ENCODE results near the gene UBXN11.

Gene UBXN11

GRCh38 chr1:26353976-26354820, 47.8 kb upstream of the UBXN11 start, which contains the start of gene CRYBG2:
CRYBG2 (minus strand) TSS chr1:26354130; CDS start chr1:26346657, 7,473 bp downstream.
- Histone ChIP-seq H2BK120ac (ENCODE audit: low read depth, low read length) (no peak within 1 kb of the TSS), H2AFZ (ENCODE audit: low read depth, low read length) (no peak within 1 kb of the TSS), H3K4me2 (ENCODE audit: low read length, poor library complexity, severe bottlenecking) (no peak within 1 kb of the TSS), H2BK5ac (ENCODE audit: low read depth, low read length, poor library complexity, severe bottlenecking) (no peak within 1 kb of the TSS), H3K27me3 (ENCODE audit: control insufficient read depth in 1 of 2, insufficient read depth in 1 of 2, low read length in 2 of 2) (peaks cover 37 to 52% of the 10 kb centered on the region in 2 experiments), H3K79me1 (replicated peaks; ENCODE audit: low read length, poor library complexity, severe bottlenecking) (no peaks in the 10 kb centered on the region), H3K27ac (ENCODE audit: low read length, poor library complexity, severe bottlenecking) (no peak within 1 kb of the TSS), H3K4me1 (ENCODE audit: control insufficient read depth, insufficient read depth, low read depth, low read length) (peaks cover 18% of the 10 kb centered on the region), H3K4me3 (ENCODE audit: insufficient read depth in 1 of 2, low read depth in 1 of 2, low read length in 2 of 2) (no peak within 1 kb of the TSS), H3K23ac (ENCODE audit: low read length in 2 of 2) (no peak within 1 kb of the TSS), H3K9ac (ENCODE audit: low read length) (no peak within 1 kb of the TSS), H3K36me3 (ENCODE audit: control insufficient read depth in 1 of 2, insufficient read depth in 2 of 2, low read depth in 1 of 2, low read length in 2 of 2) (no peaks in the 10 kb centered on the region), H3K14ac (ENCODE audit: low read length in 2 of 2) (no peak within 1 kb of the TSS), H3K4ac (ENCODE audit: low read depth in 1 of 2, low read length in 2 of 2) (no peak within 1 kb of the TSS), H4K91ac (ENCODE audit: low read length) (no peak within 1 kb of the TSS), H3K9me3 (ENCODE audit: control insufficient read depth, low read length) (no peaks in the 10 kb centered on the region), H3K18ac (ENCODE audit: low read depth in 1 of 2, low read length in 2 of 2) (no peak within 1 kb of the TSS), H4K8ac (ENCODE audit: low read length) (no peak within 1 kb of the TSS), H2BK12ac (ENCODE audit: low read length in 2 of 2) (no peak within 1 kb of the TSS), H2BK15ac (ENCODE audit: low read depth, poor library complexity, severe bottlenecking) (no peak within 1 kb of the TSS), H2AK5ac (ENCODE audit: low read length, severe bottlenecking) (no peak within 1 kb of the TSS)
- DNase-seq: no peak
- WGBS: 85% methylated on average over 21 of the region's 21 CpGs

GRCh38 chr1:26353210-26353859, 46.9 kb upstream of the UBXN11 start:
- Histone ChIP-seq H3K4me3 (ENCODE audit: insufficient read depth in 1 of 2, low read depth in 1 of 2, low read length in 2 of 2) (no peak overlapping the region), H3K4me2 (ENCODE audit: low read length, poor library complexity, severe bottlenecking) (no peak overlapping the region), H4K8ac (ENCODE audit: low read length) (no peak overlapping the region), H3K27me3 (ENCODE audit: control insufficient read depth in 1 of 2, insufficient read depth in 1 of 2, low read length in 2 of 2) (peaks cover 29 to 43% of the 10 kb centered on the region in 2 experiments), H3K18ac (ENCODE audit: low read depth in 1 of 2, low read length in 2 of 2) (no peak overlapping the region), H2BK120ac (ENCODE audit: low read depth, low read length) (no peak overlapping the region), H2BK12ac (ENCODE audit: low read length in 2 of 2) (no peak overlapping the region), H2AK5ac (ENCODE audit: low read length, severe bottlenecking) (no peak overlapping the region), H3K9ac (ENCODE audit: low read length) (no peak overlapping the region), H4K91ac (ENCODE audit: low read length) (no peak overlapping the region), H3K14ac (ENCODE audit: low read length in 2 of 2) (no peak overlapping the region), H3K4ac (ENCODE audit: low read depth in 1 of 2, low read length in 2 of 2) (no peak overlapping the region), H3K23ac (ENCODE audit: low read length in 2 of 2) (no peak overlapping the region), H3K79me1 (replicated peaks; ENCODE audit: low read length, poor library complexity, severe bottlenecking) (no peaks in the 10 kb centered on the region), H3K4me1 (ENCODE audit: control insufficient read depth, insufficient read depth, low read depth, low read length) (peaks cover 18% of the 10 kb centered on the region), H2AFZ (ENCODE audit: low read depth, low read length) (no peak overlapping the region), H2BK5ac (ENCODE audit: low read depth, low read length, poor library complexity, severe bottlenecking) (no peak overlapping the region), H2BK15ac (ENCODE audit: low read depth, poor library complexity, severe bottlenecking) (no peak overlapping the region), H3K27ac (ENCODE audit: low read length, poor library complexity, severe bottlenecking) (no peak overlapping the region), H3K9me3 (ENCODE audit: control insufficient read depth, low read length) (no peaks in the 10 kb centered on the region), H3K36me3 (ENCODE audit: control insufficient read depth in 1 of 2, insufficient read depth in 2 of 2, low read depth in 1 of 2, low read length in 2 of 2) (no peaks in the 10 kb centered on the region)
- no peak for DNase-seq
- WGBS: 87% methylated on average over 3 of the region's 4 CpGs

GRCh38 chr1:26352338-26352679, 45.9 kb upstream of the UBXN11 start:
- Histone ChIP-seq H2BK12ac (ENCODE audit: low read length in 2 of 2) (no peak overlapping the region), H2BK5ac (ENCODE audit: low read depth, low read length, poor library complexity, severe bottlenecking) (no peak overlapping the region), H3K23ac (ENCODE audit: low read length in 2 of 2) (no peak overlapping the region), H3K9ac (ENCODE audit: low read length) (no peak overlapping the region), H3K27me3 (ENCODE audit: control insufficient read depth in 1 of 2, insufficient read depth in 1 of 2, low read length in 2 of 2) (peaks cover 24 to 33% of the 10 kb centered on the region in 2 experiments), H2AK5ac (ENCODE audit: low read length, severe bottlenecking) (no peak overlapping the region), H4K8ac (ENCODE audit: low read length) (no peak overlapping the region), H3K4me2 (ENCODE audit: low read length, poor library complexity, severe bottlenecking) (no peak overlapping the region), H2AFZ (ENCODE audit: low read depth, low read length) (no peak overlapping the region), H3K9me3 (ENCODE audit: control insufficient read depth, low read length) (no peaks in the 10 kb centered on the region), H2BK15ac (ENCODE audit: low read depth, poor library complexity, severe bottlenecking) (no peak overlapping the region), H4K91ac (ENCODE audit: low read length) (no peak overlapping the region), H3K36me3 (ENCODE audit: control insufficient read depth in 1 of 2, insufficient read depth in 2 of 2, low read depth in 1 of 2, low read length in 2 of 2) (no peaks in the 10 kb centered on the region), H3K14ac (ENCODE audit: low read length in 2 of 2) (no peak overlapping the region), H3K27ac (ENCODE audit: low read length, poor library complexity, severe bottlenecking) (no peak overlapping the region), H2BK120ac (ENCODE audit: low read depth, low read length) (no peak overlapping the region), H3K4me3 (ENCODE audit: insufficient read depth in 1 of 2, low read depth in 1 of 2, low read length in 2 of 2) (no peak overlapping the region), H3K18ac (ENCODE audit: low read depth in 1 of 2, low read length in 2 of 2) (no peak overlapping the region), H3K79me1 (replicated peaks; ENCODE audit: low read length, poor library complexity, severe bottlenecking) (no peaks in the 10 kb centered on the region), H3K4me1 (ENCODE audit: control insufficient read depth, insufficient read depth, low read depth, low read length) (peaks cover 18% of the 10 kb centered on the region), H3K4ac (ENCODE audit: low read depth in 1 of 2, low read length in 2 of 2) (no peak overlapping the region)
- no peak for DNase-seq
- 78% methylated on average over 5 of the region's 5 CpGs for WGBS

GRCh38 chr1:26351590-26352337, 45.3 kb upstream of the UBXN11 start:
- Histone ChIP-seq H3K9ac (ENCODE audit: low read length) (no peak overlapping the region), H3K27me3 (ENCODE audit: control insufficient read depth in 1 of 2, insufficient read depth in 1 of 2, low read length in 2 of 2) (peaks cover 22 to 27% of the 10 kb centered on the region in 2 experiments), H3K4ac (ENCODE audit: low read depth in 1 of 2, low read length in 2 of 2) (no peak overlapping the region)

More at GRCh38 chr1:26351590-26352337, 45.3 kb upstream of the UBXN11 start:
- Histone ChIP-seq H2BK12ac (ENCODE audit: low read length in 2 of 2) (no peak overlapping the region), H3K23ac (ENCODE audit: low read length in 2 of 2) (no peak overlapping the region), H3K14ac (ENCODE audit: low read length in 2 of 2) (peak overlapping the region in 1 of 2 experiments; percentile 44), H3K4me3 (ENCODE audit: insufficient read depth in 1 of 2, low read depth in 1 of 2, low read length in 2 of 2) (no peak overlapping the region), H4K91ac (ENCODE audit: low read length) (no peak overlapping the region), H3K4me2 (ENCODE audit: low read length, poor library complexity, severe bottlenecking) (no peak overlapping the region), H2AFZ (ENCODE audit: low read depth, low read length) (no peak overlapping the region), H2BK120ac (ENCODE audit: low read depth, low read length) (no peak overlapping the region), H2AK5ac (ENCODE audit: low read length, severe bottlenecking) (no peak overlapping the region), H3K79me1 (replicated peaks; ENCODE audit: low read length, poor library complexity, severe bottlenecking) (no peaks in the 10 kb centered on the region), H2BK5ac (ENCODE audit: low read depth, low read length, poor library complexity, severe bottlenecking) (no peak overlapping the region), H4K8ac (ENCODE audit: low read length) (no peak overlapping the region), H2BK15ac (ENCODE audit: low read depth, poor library complexity, severe bottlenecking) (no peak overlapping the region), H3K4me1 (ENCODE audit: control insufficient read depth, insufficient read depth, low read depth, low read length) (peaks cover 18% of the 10 kb centered on the region), H3K18ac (ENCODE audit: low read depth in 1 of 2, low read length in 2 of 2) (no peak overlapping the region), H3K27ac (ENCODE audit: low read length, poor library complexity, severe bottlenecking) (no peak overlapping the region), H3K36me3 (ENCODE audit: control insufficient read depth in 1 of 2, insufficient read depth in 2 of 2, low read depth in 1 of 2, low read length in 2 of 2) (no peaks in the 10 kb centered on the region), H3K9me3 (ENCODE audit: control insufficient read depth, low read length) (no peaks in the 10 kb centered on the region)
- DNase-seq: peak; percentile 28
- WGBS: 69% methylated on average over 10 of the region's 12 CpGs

Data from mesenchymal stem cell (in vitro differentiated cells and primary cell).